ENCODE measurements around the gene NEURL1. TPM values are rescaled to one million over a fixed set of nuclear protein-coding genes. Genes with fewer than 3 reads are reported as not detected.

Gene NEURL1
- total RNA-seq, 1 donor from 2014 or later: 0.05 TPM

GRCh38 chr10:103452506-103453230 lies 40.8 kb upstream of the NEURL1 start:
- Mint-ChIP-seq H3K36me3 (ENCODE audit: low read depth) (peaks cover 10% of the 10 kb centered on the region), H3K9me3 (ENCODE audit: low read depth) (no peaks in the 10 kb centered on the region), H3K27ac (ENCODE audit: unreplicated experiment) (no peak overlapping the region), H3K4me1 (ENCODE audit: low read depth) (peaks cover 34% of the 10 kb centered on the region), H3K4me3 (ENCODE audit: unreplicated experiment) (peak overlapping the region; percentile 75), H3K27me3 (ENCODE audit: low read depth) (no peaks in the 10 kb centered on the region)
- TF ChIP-seq, protein P1, sequence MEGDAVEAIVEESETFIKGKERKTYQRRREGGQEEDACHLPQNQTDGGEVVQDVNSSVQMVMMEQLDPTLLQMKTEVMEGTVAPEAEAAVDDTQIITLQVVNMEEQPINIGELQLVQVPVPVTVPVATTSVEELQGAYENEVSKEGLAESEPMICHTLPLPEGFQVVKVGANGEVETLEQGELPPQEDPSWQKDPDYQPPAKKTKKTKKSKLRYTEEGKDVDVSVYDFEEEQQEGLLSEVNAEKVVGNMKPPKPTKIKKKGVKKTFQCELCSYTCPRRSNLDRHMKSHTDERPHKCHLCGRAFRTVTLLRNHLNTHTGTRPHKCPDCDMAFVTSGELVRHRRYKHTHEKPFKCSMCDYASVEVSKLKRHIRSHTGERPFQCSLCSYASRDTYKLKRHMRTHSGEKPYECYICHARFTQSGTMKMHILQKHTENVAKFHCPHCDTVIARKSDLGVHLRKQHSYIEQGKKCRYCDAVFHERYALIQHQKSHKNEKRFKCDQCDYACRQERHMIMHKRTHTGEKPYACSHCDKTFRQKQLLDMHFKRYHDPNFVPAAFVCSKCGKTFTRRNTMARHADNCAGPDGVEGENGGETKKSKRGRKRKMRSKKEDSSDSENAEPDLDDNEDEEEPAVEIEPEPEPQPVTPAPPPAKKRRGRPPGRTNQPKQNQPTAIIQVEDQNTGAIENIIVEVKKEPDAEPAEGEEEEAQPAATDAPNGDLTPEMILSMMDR (IDR thresholded peaks at IDR 0.05): no peak
- no peak for DNase-seq (ENCODE audit: low spot score)

DNA sequence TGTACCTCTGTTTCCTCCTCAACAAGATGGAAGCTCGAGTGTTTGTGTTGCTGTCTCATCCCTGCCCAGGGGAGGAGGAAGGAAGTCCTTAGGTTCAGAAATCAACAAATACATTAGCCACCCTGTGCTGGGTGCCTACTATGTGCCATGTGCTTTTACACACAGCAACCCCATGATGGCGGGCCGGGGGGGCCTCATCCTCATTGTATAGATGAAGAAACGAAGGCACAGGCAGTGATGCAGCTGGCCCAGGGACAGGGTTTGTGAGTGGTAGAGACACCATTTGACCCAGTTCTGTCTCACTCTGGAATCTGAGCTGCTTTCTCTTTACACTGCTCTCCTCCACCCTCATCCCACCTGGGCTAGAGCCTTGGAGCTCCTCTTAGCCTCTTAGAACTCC lies 39.5 kb upstream of the NEURL1 start:
- Mint-ChIP-seq H3K9me3 (ENCODE audit: low read depth) (no peaks in the 10 kb centered on the region), H3K4me1 (ENCODE audit: low read depth) (peaks cover 24% of the 10 kb centered on the region), H3K27ac (ENCODE audit: unreplicated experiment) (no peak overlapping the region), H3K4me3 (ENCODE audit: unreplicated experiment) (no peak overlapping the region), H3K36me3 (ENCODE audit: low read depth) (peaks cover 8% of the 10 kb centered on the region), H3K27me3 (ENCODE audit: low read depth) (no peaks in the 10 kb centered on the region)
- DNase-seq (ENCODE audit: low spot score): no peak
- TF ChIP-seq, protein P1 (IDR thresholded peaks at IDR 0.05): no peak

DNA sequence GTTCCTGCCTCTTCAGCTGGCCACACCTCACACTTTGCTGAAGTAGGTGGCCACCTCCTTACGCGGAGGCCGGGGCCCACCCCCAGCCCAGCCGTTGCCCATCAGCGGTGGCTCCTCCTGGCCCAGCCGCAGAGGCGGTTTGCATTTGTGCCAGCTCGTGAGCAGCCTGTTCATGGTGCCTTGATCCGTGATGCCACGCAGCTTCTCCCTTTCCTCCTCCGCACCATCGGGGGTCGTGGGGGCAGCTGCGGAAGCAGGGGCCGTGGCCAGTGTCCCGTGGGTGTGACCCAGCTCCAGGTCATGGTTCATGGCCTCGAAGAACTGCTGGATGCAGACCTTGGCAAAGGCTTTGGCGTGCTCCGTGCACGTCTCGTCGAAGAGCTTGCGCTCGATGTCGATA lies 38.3 kb upstream of the NEURL1 start:
- Mint-ChIP-seq H3K36me3 (ENCODE audit: low read depth) (no peaks in the 10 kb centered on the region), H3K4me1 (ENCODE audit: low read depth) (peaks cover 12% of the 10 kb centered on the region), H3K9me3 (ENCODE audit: low read depth) (no peaks in the 10 kb centered on the region), H3K27me3 (ENCODE audit: low read depth) (peaks cover 4% of the 10 kb centered on the region), H3K4me3 (ENCODE audit: unreplicated experiment) (no peak overlapping the region), H3K27ac (ENCODE audit: unreplicated experiment) (no peak overlapping the region)
- DNase-seq (ENCODE audit: low spot score): no peak
- TF ChIP-seq, protein P1 (IDR thresholded peaks at IDR 0.05): no peak

GRCh38 chr10:103456074-103456660 lies 37.3 kb upstream of the NEURL1 start:
- TF ChIP-seq, protein P1 (IDR thresholded peaks at IDR 0.05): no peak
- DNase-seq (ENCODE audit: low spot score): no peak
- no peaks in the 10 kb centered on the region for H3K9me3 Mint-ChIP-seq (ENCODE audit: low read depth)

DNA sequence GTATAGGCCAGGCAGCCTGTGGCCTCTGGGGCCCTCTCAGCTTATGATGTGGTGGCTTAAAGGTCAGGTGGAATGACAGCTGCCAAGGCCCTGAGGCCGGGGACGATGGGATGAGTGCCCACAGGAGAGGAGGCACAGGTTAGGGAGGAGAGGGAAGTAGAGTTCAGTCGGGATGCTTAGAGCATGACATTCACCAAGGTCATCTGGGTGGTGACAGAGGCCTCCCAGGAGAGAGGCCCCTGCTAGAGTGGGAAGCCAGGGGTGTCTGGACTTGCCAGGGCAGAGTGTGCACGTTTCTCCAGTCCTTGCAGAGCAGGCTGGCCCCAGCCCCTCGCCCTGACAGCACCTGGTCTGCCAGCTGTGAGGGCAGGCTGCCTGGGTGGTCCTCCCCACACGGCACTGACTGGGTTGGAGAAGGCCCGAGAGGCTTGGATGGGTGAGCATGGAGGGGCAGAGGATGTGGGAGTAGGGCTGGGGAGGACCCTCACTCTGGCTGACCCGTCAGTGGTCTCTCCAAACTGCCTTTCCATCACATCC lies 36.3 kb upstream of the NEURL1 start:
- Mint-ChIP-seq H3K4me3 (ENCODE audit: unreplicated experiment) (no peak overlapping the region), H3K27me3 (ENCODE audit: low read depth) (peaks cover 4% of the 10 kb centered on the region), H3K9me3 (ENCODE audit: low read depth) (no peaks in the 10 kb centered on the region), H3K36me3 (ENCODE audit: low read depth) (no peaks in the 10 kb centered on the region), H3K4me1 (ENCODE audit: low read depth) (no peaks in the 10 kb centered on the region), H3K27ac (ENCODE audit: unreplicated experiment) (no peak overlapping the region)
- TF ChIP-seq, protein P1 (IDR thresholded peaks at IDR 0.05): no peak
- no peak for DNase-seq (ENCODE audit: low spot score)

More at GRCh38 chr10:103456074-103456660, 37.3 kb upstream of the NEURL1 start:
- Mint-ChIP-seq H3K27me3 (ENCODE audit: low read depth) (peaks cover 4% of the 10 kb centered on the region), H3K27ac (ENCODE audit: unreplicated experiment) (no peak overlapping the region), H3K36me3 (ENCODE audit: low read depth) (no peaks in the 10 kb centered on the region), H3K4me3 (ENCODE audit: unreplicated experiment) (no peak overlapping the region), H3K4me1 (ENCODE audit: low read depth) (peaks cover 3% of the 10 kb centered on the region)

All from chondrocyte (in vitro differentiated cells).